GM12878 (cell line): ENCODE measurements around the gene SUPT3H. TPM values are rescaled to one million over a fixed set of nuclear protein-coding genes. Genes with fewer than 3 reads are reported as not detected.

Source experiments
- ATAC-seq: fragments of 200-7000 bp; cut with Tn5 transposase; 3 replicates; pipeline ENCODE4 v1.9.1; 2020; ENCODE audit warnings: mild to moderate bottlenecking, moderate library complexity
- BruUV-seq: library from RNA; stranded (reverse); fragments of 400-500 nt; replicated peaks from 2 replicates; lab custom pipeline; 2021; lab: Mats Ljungman, UMichigan
- CTCF ChIA-PET: fragments of 300-600 bp; sonication (Branson Sonifier 250); formaldehyde crosslinking; extraction: SDS; loops from one replicate; lab custom pipeline; 2021; ENCODE audit warnings: inconsistent platforms; lab: Yijun Ruan, JAX
- POLR2A ChIA-PET: fragments of 350-600 bp; formaldehyde crosslinking; extraction: SDS; loops from one replicate; lab custom pipeline; 2021; ENCODE audit warnings: inconsistent platforms; lab: Charles Lee
- RAD21 ChIA-PET: fragments of 300-600 bp; sonication (Branson Sonifier 250); formaldehyde crosslinking; loops from one replicate; lab custom pipeline; 2023; ENCODE audit warnings: antibody characterized with exemption; ENCODE audit not compliant: unreplicated experiment; lab: Charles Lee
- SMC1A ChIA-PET: fragments of 300-600 bp; sonication (Branson Sonifier 250); formaldehyde crosslinking; loops from one replicate; lab custom pipeline; 2023; ENCODE audit not compliant: unreplicated experiment, uncharacterized antibody; lab: Charles Lee
- DNase-seq: peaks from one replicate; pipeline ENCODE4 v3.0.0-alpha.2; 2011; ENCODE audit warnings: low read depth, low spot score
- FAIRE-seq: peaks from 3 replicates; lab custom pipeline; 2011; peaks lifted over from hg19 to GRCh38; lab: Jason Lieb, UNC
- H2AFZ ChIP-seq: 2 replicates; pipeline ENCODE4 v1.6.0; 2011; ENCODE audit warnings: low read depth, low read length, control low read depth; ENCODE audit not compliant: control insufficient read depth
- H3K27ac ChIP-seq: 2 replicates; pipeline ENCODE4 v1.5.1; 2011; ENCODE audit warnings: control low read depth; ENCODE audit not compliant: control insufficient read depth, insufficient read depth
- H3K27me3 ChIP-seq, 2 experiments: replicated peaks in 1 of 2; 2 replicates each; pipeline versions ENCODE4 v1.6.0 to v1.6.1; 2011; ENCODE audit warnings: low read length in 1 of 2; ENCODE audit not compliant: control insufficient read depth in 2 of 2, insufficient read depth in 2 of 2
- H3K36me3 ChIP-seq, 2 experiments: 2 replicates each; pipeline ENCODE4 v1.5.1; 2011; ENCODE audit warnings: low read length in 1 of 2; ENCODE audit not compliant: control insufficient read depth in 2 of 2, insufficient read depth in 2 of 2
- H3K4me1 ChIP-seq: 2 replicates; pipeline ENCODE4 v1.6.1; 2011; ENCODE audit warnings: mild to moderate bottlenecking, low read length, moderate library complexity, mixed read lengths; ENCODE audit not compliant: control insufficient read depth, insufficient read depth
- H3K4me2 ChIP-seq: 2 replicates; pipeline ENCODE4 v1.6.0; 2011; ENCODE audit warnings: control low read depth; ENCODE audit not compliant: control insufficient read depth, insufficient read depth
- H3K4me3 ChIP-seq: fragments of 200-600 bp; sonication (generic); 2 replicates; pipeline ENCODE4 v1.5.1; 2016
- H3K79me2 ChIP-seq: 2 replicates; pipeline ENCODE4 v1.6.0; 2011; ENCODE audit warnings: low read length; ENCODE audit not compliant: control insufficient read depth, insufficient read depth
- H3K9ac ChIP-seq: 2 replicates; pipeline ENCODE4 v1.8.0; 2011; ENCODE audit warnings: low read length, control low read depth, mixed read lengths; ENCODE audit not compliant: control insufficient read depth, insufficient read depth
- H3K9me3 ChIP-seq: replicated peaks from 3 replicates; pipeline ENCODE4 v1.5.1; 2011; ENCODE audit warnings: mild to moderate bottlenecking, low read length; ENCODE audit not compliant: control insufficient read depth, insufficient read depth
- H4K20me1 ChIP-seq: 2 replicates; pipeline ENCODE4 v1.6.0; 2011; ENCODE audit not compliant: control insufficient read depth, insufficient read depth
- HDAC6 ChIP-seq: fragments of 200-600 bp; sonication (generic); IDR thresholded peaks from one replicate; pipeline ENCODE4 v1.8.0; 2017; ENCODE audit warnings: antibody characterized with exemption; ENCODE audit not compliant: unreplicated experiment
- RAD21 ChIP-seq: IDR thresholded peaks from 2 replicates; pipeline ENCODE4 v1.6.1; 2011; ENCODE audit warnings: mild to moderate bottlenecking, low read depth, low read length, moderate library complexity; ENCODE audit not compliant: insufficient read depth
- RB1 ChIP-seq: fragments of 450-650 bp; formaldehyde crosslinking; IDR thresholded peaks from 2 replicates; pipeline ENCODE4 v1.6.1; 2017; ENCODE audit warnings: mild to moderate bottlenecking, borderline replicate concordance
- RELB ChIP-seq: fragments of 450-650 bp; IDR thresholded peaks from 2 replicates; pipeline ENCODE4 v1.6.1; 2017; ENCODE audit warnings: low read depth, mild to moderate bottlenecking, moderate library complexity
- STAT1 ChIP-seq: fragments of 450-650 bp; conservative IDR thresholded peaks from 2 replicates; pipeline ENCODE4 v1.6.1; 2014; ENCODE audit warnings: antibody characterized with exemption, mild to moderate bottlenecking
- YY1 ChIP-seq: IDR thresholded peaks from 2 replicates; pipeline ENCODE4 v1.6.1; 2011; ENCODE audit warnings: low read depth, mild to moderate bottlenecking, low read length
- WGBS: methylation state at CpG from one replicate; pipeline ENCODE4 v1.1.6; 2016; ENCODE audit warnings: low lambda C conversion rate; ENCODE audit not compliant: insufficient replicate concordance, insufficient coverage; ENCODE audit errors: missing lambda C conversion rate; 5-methylcytosine and 5-hydroxymethylcytosine counted together
- in situ Hi-C: fragments of 300-500 bp; cut with MboI; formaldehyde crosslinking; loops from 9 replicates; pipeline ENCODE4 v1.14.3; 2018; ENCODE audit warnings: mixed read lengths
- intact Hi-C: fragments of 100-400 bp; cut with micrococcal nuclease; formaldehyde crosslinking; loops from one replicate; pipeline ENCODE4 v1.14.2; 2022; ENCODE audit not compliant: unreplicated experiment
- polyA plus RNA-seq, 11 experiments: library from polyadenylated mRNA; depleted of rRNA in 4 of 11; unstranded in 6 of 11; stranded (reverse) in 5 of 11; fragments of >200 nt; fragmentation: Nextera tagmentation in 4 of 11; fragmentation: Illumina TruSeq in 1 of 11; extraction: Ambion mirVana in 4 of 11; extraction: Trizol in 1 of 11; gene quantifications; 1 replicate in 1 of 11; 2 replicates in 10 of 11; pipeline versions ENCODE4 v1.2.1 to v1.2.3, GENCODE V29; 2011 to 2016; ENCODE audit warnings: inconsistent platforms in 2 of 11, missing spikeins in 2 of 11, low read depth in 1 of 11
- total RNA-seq, 4 experiments: library from RNA; depleted of rRNA in 3 of 4; stranded (reverse); fragments of >200 nt in 3 of 4; fragmentation: Illumina TruSeq in 1 of 4; extraction: Trizol in 1 of 4; gene quantifications; 2 replicates each; pipeline versions ENCODE4 v1.2.1 to v1.2.3, GENCODE V29; 2013 to 2021

Gene SUPT3H
- total and polyA plus RNA-seq, 10 of the 15 experiments (the other 5 are each of a cell fraction or from before 2014, with no cell fraction given) = 0.51 to 3.7 (median 2.0) TPM

- Histone ChIP-seq H3K79me2 (no peaks in the 10 kb centered on the region), H3K27me3 (no peaks in the 10 kb centered on the region), H3K9ac (no peak within 1 kb of the TSS), H3K4me1 (no peaks in the 10 kb centered on the region), H2AFZ (no peak within 1 kb of the TSS), H4K20me1 (no peaks in the 10 kb centered on the region), H3K36me3 (no peaks in the 10 kb centered on the region), H3K27ac (no peak within 1 kb of the TSS), H3K4me2 (no peak within 1 kb of the TSS), H3K4me3 (no peak within 1 kb of the TSS), H3K9me3 (no peaks in the 10 kb centered on the region)
- ChIA-PET SMC1A (interaction anchor here (1.0 to 1.8 kb wide), 2 partner anchors 13 to 17 kb away, joined by 5 read pairs; no protein-coding TSS in a partner anchor), CTCF (interaction anchor here (1.1 kb wide), 1 partner anchor 23 kb away, joined by 4 read pairs; no protein-coding TSS in a partner anchor), RAD21 (no interaction called here), POLR2A (no interaction called here)
- no peak for DNase-seq
- ATAC-seq = no peak
- WGBS = 66% methylated on average over 5 of the region's 5 CpGs
- FAIRE-seq = no peak
- BruUV-seq = no TSS peak
- TF ChIP-seq HDAC6 = no peak
- TF ChIP-seq YY1 = no peak
- no peak for TF ChIP-seq RELB
- no peak for TF ChIP-seq STAT1
- TF ChIP-seq RAD21 = no peak
- no peak for TF ChIP-seq RB1
- intact Hi-C loops (no loop called here), in situ Hi-C loops (no loop called here)
These were observed 49.7 kb downstream of the SUPT3H start, which contains the start of gene RUNX2 for GRCh38 chr6:45327956-45328522. Gene RUNX2, plus strand, starts transcription at chr6:45328330. Its CDS starts 397 bp downstream, at chr6:45328727.
